Measurements from ENCODE around the gene ADAM8.

DNA sequence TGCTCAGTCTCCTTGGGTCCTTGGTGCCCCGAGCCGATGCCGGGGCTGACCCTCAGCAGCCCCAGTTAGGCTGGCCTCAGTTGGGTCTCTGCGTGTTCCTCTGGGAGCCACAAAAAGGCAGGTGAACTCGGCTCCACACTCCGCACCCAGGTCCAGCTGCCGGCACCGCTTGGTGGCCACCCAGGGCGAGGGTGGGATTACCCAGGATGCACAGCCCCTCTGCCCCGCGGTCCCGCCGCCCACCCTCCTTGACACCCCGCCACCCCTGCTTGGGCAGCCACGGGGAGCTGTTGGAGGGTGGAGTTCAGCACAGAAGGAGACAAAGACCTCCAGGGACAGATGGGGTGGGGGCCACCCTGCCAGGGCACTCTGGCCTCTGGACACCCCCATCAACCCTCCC lies 21.3 kb downstream of the ADAM8 start:
- TF ChIP-seq, protein P1, sequence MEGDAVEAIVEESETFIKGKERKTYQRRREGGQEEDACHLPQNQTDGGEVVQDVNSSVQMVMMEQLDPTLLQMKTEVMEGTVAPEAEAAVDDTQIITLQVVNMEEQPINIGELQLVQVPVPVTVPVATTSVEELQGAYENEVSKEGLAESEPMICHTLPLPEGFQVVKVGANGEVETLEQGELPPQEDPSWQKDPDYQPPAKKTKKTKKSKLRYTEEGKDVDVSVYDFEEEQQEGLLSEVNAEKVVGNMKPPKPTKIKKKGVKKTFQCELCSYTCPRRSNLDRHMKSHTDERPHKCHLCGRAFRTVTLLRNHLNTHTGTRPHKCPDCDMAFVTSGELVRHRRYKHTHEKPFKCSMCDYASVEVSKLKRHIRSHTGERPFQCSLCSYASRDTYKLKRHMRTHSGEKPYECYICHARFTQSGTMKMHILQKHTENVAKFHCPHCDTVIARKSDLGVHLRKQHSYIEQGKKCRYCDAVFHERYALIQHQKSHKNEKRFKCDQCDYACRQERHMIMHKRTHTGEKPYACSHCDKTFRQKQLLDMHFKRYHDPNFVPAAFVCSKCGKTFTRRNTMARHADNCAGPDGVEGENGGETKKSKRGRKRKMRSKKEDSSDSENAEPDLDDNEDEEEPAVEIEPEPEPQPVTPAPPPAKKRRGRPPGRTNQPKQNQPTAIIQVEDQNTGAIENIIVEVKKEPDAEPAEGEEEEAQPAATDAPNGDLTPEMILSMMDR (conservative IDR thresholded peaks at IDR 0.05; ENCODE audit: low read depth, low read length) = no peak
- no peak for TF ChIP-seq EZH2 (IDR thresholded peaks at IDR 0.05; ENCODE audit: low read length, unreplicated experiment)

Measured in PC-3 (cell line).